ENCODE measurements around the gene NBEAL1. TPM values are rescaled to one million over a fixed set of nuclear protein-coding genes. Genes with fewer than 3 reads are reported as not detected.
"Not testable (repeated sequence)": the region's sequence is repeated elsewhere in the genome, so short reads cannot be mapped to it uniquely, and the experiment has no call there.

NBEAL1 gene
- total RNA-seq, 1 experiment from 2014 or later, result 31.4 TPM

GRCh38 chr2:203037026-203037425 is 22.4 kb downstream of the NBEAL1 start:
- intact Hi-C loops (cut with micrococcal nuclease; ENCODE audit: unreplicated experiment), result no loop called here
- CTCF ChIA-PET, result no interaction called here
- no peak for DNase-seq
- Mint-ChIP-seq H3K9me3 (ENCODE audit: low read depth, unreplicated experiment) (no peaks in the 10 kb centered on the region), H3K36me3 (ENCODE audit: insufficient read depth, unreplicated experiment) (peaks cover 1% of the 10 kb centered on the region), H3K4me1 (ENCODE audit: low read depth, unreplicated experiment) (peaks cover 22% of the 10 kb centered on the region), H3K4me3 (ENCODE audit: low read depth, unreplicated experiment) (no peak overlapping the region), H3K27ac (ENCODE audit: unreplicated experiment) (no peak overlapping the region), H3K27me3 (ENCODE audit: unreplicated experiment) (no peaks in the 10 kb centered on the region)
- TF ChIP-seq CTCF (IDR thresholded peaks at IDR 0.05; ENCODE audit: unreplicated experiment), result no peak
- BruUV-seq (replicated peaks), result no TSS peak

GRCh38 chr2:203038586-203038985 is 23.9 kb downstream of the NBEAL1 start:
- no TSS peak for BruUV-seq (replicated peaks)
- Mint-ChIP-seq H3K36me3 (ENCODE audit: insufficient read depth, unreplicated experiment) (peaks cover 8% of the 10 kb centered on the region), H3K4me1 (ENCODE audit: low read depth, unreplicated experiment) (peaks cover 22% of the 10 kb centered on the region), H3K27ac (ENCODE audit: unreplicated experiment) (no peak overlapping the region), H3K4me3 (ENCODE audit: low read depth, unreplicated experiment) (no peak overlapping the region), H3K27me3 (ENCODE audit: unreplicated experiment) (no peaks in the 10 kb centered on the region), H3K9me3 (ENCODE audit: low read depth, unreplicated experiment) (no peaks in the 10 kb centered on the region)
- no peak for DNase-seq
- TF ChIP-seq CTCF (IDR thresholded peaks at IDR 0.05; ENCODE audit: unreplicated experiment), result no peak
- CTCF ChIA-PET, result interaction anchor here (0.6 kb wide), 1 partner anchor 405 kb away, joined by 3 read pairs; no protein-coding TSS in a partner anchor
- intact Hi-C loops (cut with micrococcal nuclease; ENCODE audit: unreplicated experiment), result no loop called here

- H3K36me3 Mint-ChIP-seq (ENCODE audit: insufficient read depth, unreplicated experiment); H3K27me3 Mint-ChIP-seq (ENCODE audit: unreplicated experiment); H3K9me3 Mint-ChIP-seq (ENCODE audit: low read depth, unreplicated experiment); H3K27ac Mint-ChIP-seq (ENCODE audit: unreplicated experiment); DNase-seq; intact Hi-C loops (cut with micrococcal nuclease; ENCODE audit: unreplicated experiment); BruUV-seq (replicated peaks); CTCF ChIA-PET; H3K4me3 Mint-ChIP-seq (ENCODE audit: low read depth, unreplicated experiment): not testable (repeated sequence)
- H3K4me1 Mint-ChIP-seq (ENCODE audit: low read depth, unreplicated experiment), result peaks cover 22% of the 10 kb centered on the region
Observed at GRCh38 chr2:203039211-203039610, 24.5 kb downstream of the NBEAL1 start.

GRCh38 chr2:203040966-203041521 is 26.4 kb downstream of the NBEAL1 start:
- Mint-ChIP-seq H3K4me3 (ENCODE audit: low read depth, unreplicated experiment) (no peak overlapping the region), H3K27ac (ENCODE audit: unreplicated experiment) (no peak overlapping the region), H3K9me3 (ENCODE audit: low read depth, unreplicated experiment) (no peaks in the 10 kb centered on the region), H3K4me1 (ENCODE audit: low read depth, unreplicated experiment) (peaks cover 22% of the 10 kb centered on the region), H3K27me3 (ENCODE audit: unreplicated experiment) (no peaks in the 10 kb centered on the region), H3K36me3 (ENCODE audit: insufficient read depth, unreplicated experiment) (peaks cover 8% of the 10 kb centered on the region)
- TF ChIP-seq CTCF (IDR thresholded peaks at IDR 0.05; ENCODE audit: unreplicated experiment), result no peak
- no peak for DNase-seq
- CTCF ChIA-PET, result no interaction called here
- intact Hi-C loops (cut with micrococcal nuclease; ENCODE audit: unreplicated experiment), result no loop called here
- BruUV-seq (replicated peaks), result no TSS peak

- TF ChIP-seq CTCF (IDR thresholded peaks at IDR 0.05; ENCODE audit: unreplicated experiment), result no peak
- BruUV-seq (replicated peaks), result no TSS peak
- intact Hi-C loops (cut with micrococcal nuclease; ENCODE audit: unreplicated experiment), result no loop called here
- Mint-ChIP-seq H3K36me3 (ENCODE audit: insufficient read depth, unreplicated experiment) (peaks cover 8% of the 10 kb centered on the region), H3K4me1 (ENCODE audit: low read depth, unreplicated experiment) (peaks cover 22% of the 10 kb centered on the region), H3K27me3 (ENCODE audit: unreplicated experiment) (no peaks in the 10 kb centered on the region), H3K4me3 (ENCODE audit: low read depth, unreplicated experiment) (no peak overlapping the region), H3K27ac (ENCODE audit: unreplicated experiment) (no peak overlapping the region), H3K9me3 (ENCODE audit: low read depth, unreplicated experiment) (no peaks in the 10 kb centered on the region)
- no peak for DNase-seq
- CTCF ChIA-PET, result interaction anchor here (0.7 kb wide), 2 partner anchors 111 to 205 kb away, joined by 4 to 5 read pairs; no protein-coding TSS in a partner anchor
Observed at GRCh38 chr2:203042178-203042577, 27.5 kb downstream of the NBEAL1 start.
